Glutamatergic neuron (in vitro differentiated cells): ENCODE measurements around the gene PHKG2. TPM values are rescaled to one million over a fixed set of nuclear protein-coding genes. Genes with fewer than 3 reads are reported as not detected.

Experiments used
- DNase-seq: peaks from one replicate; pipeline ENCODE4 v3.0.0; 2022
- H3K27ac Mint-ChIP-seq: one replicate; pipeline ENCODE4 v1.8.0; 2020; ENCODE audit warnings: mild to moderate bottlenecking, mixed read lengths, inconsistent platforms; ENCODE audit not compliant: unreplicated experiment
- H3K27me3 Mint-ChIP-seq: one replicate; pipeline ENCODE4 v1.8.0; 2020; ENCODE audit warnings: mild to moderate bottlenecking, moderate library complexity, mixed read lengths, inconsistent platforms; ENCODE audit not compliant: unreplicated experiment
- H3K36me3 Mint-ChIP-seq: one replicate; pipeline ENCODE4 v1.8.0; 2020; ENCODE audit warnings: mild to moderate bottlenecking, mixed read lengths, inconsistent platforms; ENCODE audit not compliant: unreplicated experiment
- H3K4me1 Mint-ChIP-seq: one replicate; pipeline ENCODE4 v1.8.0; 2020; ENCODE audit warnings: mild to moderate bottlenecking, low read depth, mixed read lengths, inconsistent platforms; ENCODE audit not compliant: unreplicated experiment
- H3K4me3 Mint-ChIP-seq: one replicate; pipeline ENCODE4 v1.8.0; 2020; ENCODE audit warnings: mild to moderate bottlenecking, mixed read lengths, inconsistent platforms; ENCODE audit not compliant: unreplicated experiment
- H3K9me3 Mint-ChIP-seq: one replicate; pipeline ENCODE4 v1.8.0; 2020; ENCODE audit warnings: mild to moderate bottlenecking, moderate library complexity, mixed read lengths, inconsistent platforms; ENCODE audit not compliant: unreplicated experiment
- CTCF ChIP-seq: fragments of 200-600 bp; sonication (generic); IDR thresholded peaks from one replicate; pipeline ENCODE4 v1.5.0; 2021; ENCODE audit not compliant: partially characterized antibody, unreplicated experiment
- total RNA-seq: library from RNA; stranded (reverse); fragmentation: NEBNext Ultra II Directional; extraction: Animal tissue kit (Norgen Biotek cat#: 25700); gene quantifications from one replicate; pipeline ENCODE4 v1.2.1, GENCODE V29; 2021; ENCODE audit not compliant: unreplicated experiment

Gene PHKG2
- total RNA-seq, 1 donor from 2014 or later = 32.6 TPM

- H3K4me1 Mint-ChIP-seq = peaks cover 18% of the 10 kb centered on the region
- H3K9me3 Mint-ChIP-seq = peaks cover 10% of the 10 kb centered on the region
- H3K4me3 Mint-ChIP-seq = no peak overlapping the region
- no peak for DNase-seq
- no peak overlapping the region for H3K27ac Mint-ChIP-seq
- H3K27me3 Mint-ChIP-seq = peaks cover 8% of the 10 kb centered on the region
- no peak for TF ChIP-seq CTCF
- no peaks in the 10 kb centered on the region for H3K36me3 Mint-ChIP-seq
Observed at GRCh38 chr16:30782486-30783279, 34.5 kb downstream of the PHKG2 start.

GRCh38 chr16:30783280-30784109, 35.3 kb downstream of the PHKG2 start:
- no peak for TF ChIP-seq CTCF
- Mint-ChIP-seq H3K27ac (no peak overlapping the region), H3K9me3 (peaks cover 10% of the 10 kb centered on the region), H3K36me3 (no peaks in the 10 kb centered on the region), H3K4me1 (peaks cover 19% of the 10 kb centered on the region), H3K27me3 (peaks cover 5% of the 10 kb centered on the region), H3K4me3 (no peak overlapping the region)
- no peak for DNase-seq

DNA sequence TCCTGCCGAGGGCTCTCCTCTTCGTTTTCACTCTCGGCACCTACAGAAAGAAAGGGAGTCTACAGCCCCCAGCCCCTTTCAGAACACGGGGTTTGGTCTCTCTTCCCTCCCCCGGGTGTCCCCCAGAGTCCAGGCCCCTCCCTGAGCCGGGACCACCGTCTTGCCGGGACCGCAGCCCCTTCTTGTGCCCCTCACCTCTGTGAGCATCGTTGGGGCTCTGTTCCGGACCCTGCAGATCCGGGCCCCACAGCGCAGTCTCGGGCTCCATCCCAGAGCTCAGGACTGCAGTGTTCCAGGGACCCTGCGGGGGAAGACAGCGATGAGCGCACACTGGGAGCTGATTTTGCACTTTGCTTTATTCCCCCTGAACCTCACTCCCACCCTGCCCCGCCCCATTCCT, 36.0 kb downstream of the PHKG2 start:
- no peak for TF ChIP-seq CTCF
- no peaks in the 10 kb centered on the region for H3K36me3 Mint-ChIP-seq
- peaks cover 7% of the 10 kb centered on the region for H3K9me3 Mint-ChIP-seq
- DNase-seq = no peak
- peaks cover 5% of the 10 kb centered on the region for H3K27me3 Mint-ChIP-seq
- no peak overlapping the region for H3K4me3 Mint-ChIP-seq
- peaks cover 14% of the 10 kb centered on the region for H3K4me1 Mint-ChIP-seq
- no peak overlapping the region for H3K27ac Mint-ChIP-seq

DNA sequence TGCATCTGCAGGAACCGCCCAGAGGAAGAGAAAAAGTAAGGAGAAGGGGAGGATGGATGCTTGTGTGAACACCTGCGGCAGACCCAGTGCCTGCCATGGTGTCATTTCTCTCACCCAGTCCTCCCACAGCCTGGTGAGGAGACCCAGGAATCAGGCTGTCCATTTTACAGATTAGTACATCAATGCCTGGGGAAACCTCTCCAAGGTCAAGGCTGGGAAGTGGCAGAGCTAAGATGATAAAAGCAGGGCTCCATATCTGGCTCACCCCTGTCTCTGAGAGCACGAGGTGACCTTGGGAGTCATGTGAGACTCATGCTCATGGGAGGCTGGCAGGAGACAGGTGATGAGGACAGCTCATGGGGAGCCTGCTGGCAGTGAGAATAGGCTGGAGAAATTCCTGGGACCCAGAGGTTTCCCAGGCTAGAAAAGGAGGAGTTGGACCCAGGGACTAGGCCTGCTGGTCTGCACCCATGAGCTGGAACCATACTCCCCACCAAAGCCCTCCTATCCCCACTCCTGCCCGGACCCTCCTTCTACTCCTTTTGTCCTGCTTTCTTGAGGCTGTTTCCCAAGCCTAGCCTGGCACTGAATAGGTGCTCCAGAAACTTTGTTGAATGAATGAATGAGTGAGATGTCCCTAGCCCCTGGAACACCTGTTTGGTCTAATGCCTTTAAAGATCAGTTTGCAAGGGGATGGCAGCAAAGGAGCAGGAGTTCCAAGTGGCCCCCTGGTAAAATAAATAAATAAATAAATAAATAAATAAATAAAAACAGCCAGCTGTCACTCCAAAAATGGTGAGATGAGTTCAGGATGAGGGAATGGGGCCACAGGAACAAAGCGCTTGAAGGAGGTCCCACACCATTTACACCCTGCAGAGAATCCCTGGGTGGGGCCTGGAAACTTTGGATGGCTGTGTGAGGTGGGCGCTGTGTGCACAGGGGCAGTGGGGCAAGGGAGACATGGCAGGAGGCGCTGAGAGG, 37.2 kb downstream of the PHKG2 start:
- DNase-seq = no peak
- H3K4me3 Mint-ChIP-seq = peak overlapping the region; percentile 92
- H3K27ac Mint-ChIP-seq = peak overlapping the region; percentile 83
- peaks cover 4% of the 10 kb centered on the region for H3K9me3 Mint-ChIP-seq
- no peak for TF ChIP-seq CTCF
- H3K36me3 Mint-ChIP-seq = no peaks in the 10 kb centered on the region
- peaks cover 14% of the 10 kb centered on the region for H3K4me1 Mint-ChIP-seq
- H3K27me3 Mint-ChIP-seq = peaks cover 2% of the 10 kb centered on the region
